HG03280 (cell line): ENCODE results near the gene RPS16.
"Not testable (repeated sequence)": the region's sequence is repeated elsewhere in the genome, so short reads cannot be mapped to it uniquely, and the experiment has no call there.

Source experiments
- ATAC-seq: cut with Tn5 transposase; IDR thresholded peaks from one replicate; pipeline ENCODE4 v1.9.1; 2021; ENCODE audit warnings: mild to moderate bottlenecking, moderate library complexity; ENCODE audit not compliant: unreplicated experiment

Gene RPS16

GRCh38 chr19:39435499-39436349, at the start of gene RPS16:
TSS of gene RPS16 (minus strand) at chr19:39435949. CDS start at chr19:39435895, 54 bp downstream.
- peak; percentile 80 for ATAC-seq

- ATAC-seq: no peak
These were observed 47.4 kb upstream of the RPS16 start for GRCh38 chr19:39483141-39483540.

- no peak for ATAC-seq
These were observed 45.9 kb upstream of the RPS16 start for GRCh38 chr19:39481676-39482075.

- ATAC-seq: no peak
These were observed 45.4 kb upstream of the RPS16 start for GRCh38 chr19:39481229-39481545.

GRCh38 chr19:39480337-39481228, 44.8 kb upstream of the RPS16 start, which contains the start of gene TIMM50:
TSS of gene TIMM50 (plus strand) at chr19:39480838. CDS start at chr19:39480854, 16 bp downstream.
- peak; percentile 97 for ATAC-seq

- no peak for ATAC-seq
These were observed 44.2 kb upstream of the RPS16 start for GRCh38 chr19:39479916-39480315.

GRCh38 chr19:39479319-39479801, 43.6 kb upstream of the RPS16 start:
- not testable (repeated sequence) for ATAC-seq

- ATAC-seq: no peak
These were observed 40.0 kb upstream of the RPS16 start for GRCh38 chr19:39475748-39476147.

- ATAC-seq: no peak
These were observed 38.4 kb upstream of the RPS16 start for GRCh38 chr19:39474139-39474620.

GRCh38 chr19:39473443-39473960, 37.8 kb upstream of the RPS16 start:
- ATAC-seq: no peak

- ATAC-seq: no peak
These were observed 37.1 kb upstream of the RPS16 start for GRCh38 chr19:39472746-39473442.

- no peak for ATAC-seq
These were observed 36.2 kb upstream of the RPS16 start for GRCh38 chr19:39471756-39472536.

GRCh38 chr19:39470724-39471339, 35.1 kb upstream of the RPS16 start:
- no peak for ATAC-seq

GRCh38 chr19:39469567-39469966, 33.8 kb upstream of the RPS16 start:
- ATAC-seq: no peak

GRCh38 chr19:39469036-39469435, 33.3 kb upstream of the RPS16 start:
- ATAC-seq: no peak

- no peak for ATAC-seq
These were observed 32.2 kb upstream of the RPS16 start for GRCh38 chr19:39467941-39468340.

- ATAC-seq: no peak
These were observed 30.4 kb upstream of the RPS16 start for GRCh38 chr19:39465956-39466747.

- no peak for ATAC-seq
These were observed 27.7 kb upstream of the RPS16 start for GRCh38 chr19:39463403-39463802.

GRCh38 chr19:39451257-39451656, 15.5 kb upstream of the RPS16 start:
- ATAC-seq: not testable (repeated sequence)
